GM18951 (cell line): ENCODE results near the gene HOXC6.
"Not testable (repeated sequence)": the region's sequence is repeated elsewhere in the genome, so short reads cannot be mapped to it uniquely, and the experiment has no call there.

Experiments
- POLR2A ChIP-seq: IDR thresholded peaks from 4 replicates; pipeline ENCODE4 v1.6.1; 2011; ENCODE audit warnings: mild to moderate bottlenecking; ENCODE audit not compliant: insufficient read length, insufficient read depth; ENCODE audit errors: extremely low read depth
- in situ Hi-C: fragments of 300-500 bp; cut with MboI; formaldehyde crosslinking; loops from one replicate; pipeline ENCODE4 v1.12.0; 2022; ENCODE audit warnings: low sequenced_read_pairs, mixed read lengths, inconsistent platforms; ENCODE audit not compliant: unreplicated experiment

The HOXC6 gene

DNA sequence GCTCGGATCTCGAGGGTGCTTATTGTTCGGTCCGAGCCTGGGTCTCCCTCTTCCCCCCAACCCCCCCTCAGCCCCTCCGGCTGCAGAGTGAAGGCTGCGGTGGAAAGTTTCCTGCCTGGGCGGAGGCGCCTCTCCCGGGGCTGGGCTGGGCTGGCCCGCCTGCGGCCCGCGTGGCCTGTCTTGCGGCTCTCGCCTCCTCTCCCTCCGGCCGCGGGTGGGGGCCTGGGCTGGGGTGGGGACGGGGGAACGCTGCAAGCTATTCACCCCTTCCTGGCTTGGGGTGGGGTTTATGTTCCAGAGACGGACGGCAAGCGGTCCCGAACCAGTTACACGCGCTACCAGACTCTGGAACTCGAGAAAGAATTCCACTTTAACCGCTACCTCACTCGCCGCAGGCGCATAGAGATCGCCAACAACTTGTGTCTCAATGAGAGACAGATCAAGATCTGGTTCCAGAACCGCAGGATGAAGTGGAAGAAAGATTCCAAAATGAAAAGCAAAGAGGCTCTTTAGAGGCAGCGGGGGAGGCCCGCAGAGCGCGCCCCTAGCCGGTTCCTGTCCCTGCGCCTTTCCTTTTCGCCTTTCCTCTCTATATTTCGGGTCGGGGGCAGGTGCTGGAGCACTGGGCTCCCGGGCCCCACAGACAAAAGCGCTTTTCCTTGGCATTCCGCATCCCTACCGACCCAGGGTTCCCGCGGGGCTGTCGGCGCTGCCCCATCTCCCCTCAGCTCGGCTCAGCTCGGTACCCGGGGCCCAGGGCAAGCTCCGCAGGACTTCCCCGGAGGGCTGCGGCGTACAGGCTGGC is 5.9 kb downstream of the HOXC6 start:
- in situ Hi-C loops: loop anchor here (5.0 kb wide), 1 partner anchor 158 kb away; no protein-coding TSS in a partner anchor
- no peak for TF ChIP-seq POLR2A

GRCh38 chr12:54034785-54035310 is 6.6 kb downstream of the HOXC6 start:
- in situ Hi-C loops: loop anchor here (5.0 kb wide), 1 partner anchor 157 kb away; no protein-coding TSS in a partner anchor
- TF ChIP-seq POLR2A: no peak

GRCh38 chr12:54035568-54036264 is 7.5 kb downstream of the HOXC6 start:
- in situ Hi-C loops: no loop called here
- TF ChIP-seq POLR2A: no peak

- in situ Hi-C loops: no loop called here
- peak; percentile 19 for TF ChIP-seq POLR2A
Measured at GRCh38 chr12:54036620-54037359, 8.6 kb downstream of the HOXC6 start.

DNA sequence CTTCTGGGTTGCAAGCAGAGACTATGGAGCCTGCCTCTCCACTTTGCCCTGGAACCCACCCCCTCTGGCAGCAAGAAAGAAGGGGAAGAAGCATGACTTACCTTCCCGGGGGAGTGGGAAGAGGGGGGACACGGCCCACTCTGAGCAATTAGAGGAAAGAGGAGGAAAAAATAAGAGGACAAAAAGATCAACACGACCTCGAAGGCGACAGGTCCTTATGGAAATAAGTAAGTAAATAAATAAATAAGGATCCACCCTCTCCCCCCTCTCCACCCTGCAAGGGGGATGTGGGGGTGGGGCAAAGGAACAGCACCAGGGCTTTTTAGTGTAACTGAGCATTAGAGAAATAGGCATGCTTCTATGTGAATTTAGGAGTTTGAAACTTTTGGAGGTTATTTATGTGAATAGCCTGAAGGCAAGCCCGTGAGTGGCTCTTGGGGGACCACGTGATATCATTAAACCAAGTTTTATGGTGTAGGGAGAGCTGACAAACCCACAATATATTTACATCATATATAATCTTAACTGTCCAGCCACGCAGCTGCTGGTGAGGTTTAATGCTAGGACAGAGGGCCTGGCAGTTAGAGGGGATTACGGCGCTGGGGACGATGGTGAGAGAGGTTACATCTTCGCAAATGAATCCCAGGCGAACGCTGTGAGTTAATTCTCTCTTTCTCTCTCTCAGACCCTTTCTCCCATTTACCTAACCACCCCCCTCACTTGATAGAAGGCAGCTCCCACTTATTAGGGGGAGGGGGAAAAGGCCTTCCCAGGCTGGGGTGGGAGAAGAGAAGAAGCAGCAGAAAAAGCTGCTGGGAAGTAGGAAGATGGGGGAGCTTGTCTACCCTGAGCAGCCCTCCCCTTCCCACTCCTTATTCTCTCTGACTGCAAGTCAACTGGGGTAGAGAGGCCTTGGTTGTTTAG is 9.4 kb downstream of the HOXC6 start:
- TF ChIP-seq POLR2A: no peak
- in situ Hi-C loops: no loop called here

DNA sequence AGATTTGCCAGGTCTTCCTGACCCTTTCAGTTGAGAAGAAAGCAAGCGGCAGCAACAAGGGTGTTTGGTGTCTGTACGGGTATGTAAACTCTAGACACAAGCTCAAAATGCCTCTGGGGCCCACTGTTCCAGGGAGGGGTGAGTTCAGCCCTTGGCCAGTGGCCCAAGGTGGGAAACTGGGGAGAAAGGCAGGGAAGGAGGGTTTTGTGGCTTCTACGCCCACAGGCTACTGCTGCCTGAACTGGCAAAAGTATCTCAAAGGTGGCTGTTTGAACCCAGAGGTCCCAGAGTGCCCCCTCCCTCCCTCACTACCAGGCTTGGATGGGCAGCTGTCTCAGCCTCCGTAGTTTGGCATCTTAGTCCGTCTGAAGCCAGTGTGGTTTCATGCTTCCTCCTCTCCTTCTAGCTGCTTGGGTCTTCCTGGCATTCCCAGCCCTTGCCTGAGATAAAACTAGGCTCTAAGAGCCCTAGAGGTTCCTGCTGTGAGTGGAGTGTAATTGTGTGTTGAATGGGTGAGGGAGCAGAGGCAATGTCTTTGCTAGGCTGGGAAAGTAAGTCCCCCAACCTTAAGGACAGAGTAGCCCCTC is 10.1 kb downstream of the HOXC6 start:
- in situ Hi-C loops: no loop called here
- no peak for TF ChIP-seq POLR2A

DNA sequence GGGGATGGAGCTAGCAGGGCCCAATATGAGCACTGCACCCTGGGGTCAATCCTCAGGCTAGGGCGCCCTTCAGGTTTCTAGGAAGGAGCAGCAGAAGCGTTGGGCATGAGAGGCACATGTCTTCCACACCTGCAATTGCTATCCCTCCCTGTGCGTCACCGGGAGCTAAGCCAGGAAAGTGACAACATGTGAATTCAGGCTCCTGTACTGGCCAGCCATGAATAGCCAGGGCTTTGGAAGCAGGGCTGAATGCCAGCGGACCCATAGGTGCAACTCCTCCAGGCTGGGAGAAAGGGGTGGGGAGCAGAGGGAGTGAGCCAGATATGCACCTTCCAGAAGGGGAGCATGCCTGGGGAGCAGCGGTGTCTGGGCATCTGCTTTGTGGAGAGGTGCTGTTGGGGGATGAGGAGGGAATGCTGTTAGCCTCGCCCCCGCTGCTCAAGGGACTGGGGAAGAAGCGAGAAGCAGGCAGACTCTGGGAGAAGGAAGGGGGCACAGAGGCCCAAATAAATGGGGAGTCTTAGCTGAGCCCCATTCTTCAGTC is 10.7 kb downstream of the HOXC6 start:
- in situ Hi-C loops: no loop called here
- TF ChIP-seq POLR2A: no peak

DNA sequence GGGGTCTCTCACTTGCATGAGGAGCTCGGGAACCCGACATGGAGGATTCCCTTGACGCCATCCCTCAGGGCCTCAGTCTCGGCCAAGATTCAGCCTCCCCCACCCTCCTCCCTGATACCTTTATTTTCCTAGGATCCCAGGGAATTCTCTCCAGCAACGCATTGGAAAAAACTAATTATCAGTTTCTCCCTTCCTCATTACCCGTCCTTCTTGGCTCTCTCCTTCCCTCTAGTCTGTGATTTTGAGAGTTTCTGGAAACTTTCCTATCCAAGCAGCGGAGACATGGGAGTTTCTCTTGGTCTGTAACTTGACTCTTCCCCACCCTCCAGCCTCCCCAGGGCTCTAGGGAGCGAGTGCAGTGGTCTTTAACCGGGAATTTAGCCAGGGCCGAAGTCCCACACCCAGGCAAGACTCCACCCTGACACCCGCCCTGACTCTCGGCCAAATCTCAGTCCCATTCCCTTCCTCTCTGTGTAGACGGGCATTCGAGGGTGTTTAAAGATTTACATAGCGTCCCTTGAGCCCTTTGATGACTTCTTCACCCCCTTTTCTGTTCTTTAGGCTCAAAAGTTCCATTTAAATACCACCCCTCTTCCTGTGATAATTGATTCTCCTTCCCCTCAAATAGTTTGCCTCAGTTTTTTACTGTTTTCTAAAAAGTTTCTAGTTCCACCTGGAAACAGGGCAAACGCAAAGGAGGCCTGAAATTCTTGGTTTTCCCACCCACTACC is 11.3 kb downstream of the HOXC6 start:
- no peak for TF ChIP-seq POLR2A
- in situ Hi-C loops: no loop called here

GRCh38 chr12:54040148-54040494 is 11.9 kb downstream of the HOXC6 start:
- in situ Hi-C loops: no loop called here
- TF ChIP-seq POLR2A: no peak

DNA sequence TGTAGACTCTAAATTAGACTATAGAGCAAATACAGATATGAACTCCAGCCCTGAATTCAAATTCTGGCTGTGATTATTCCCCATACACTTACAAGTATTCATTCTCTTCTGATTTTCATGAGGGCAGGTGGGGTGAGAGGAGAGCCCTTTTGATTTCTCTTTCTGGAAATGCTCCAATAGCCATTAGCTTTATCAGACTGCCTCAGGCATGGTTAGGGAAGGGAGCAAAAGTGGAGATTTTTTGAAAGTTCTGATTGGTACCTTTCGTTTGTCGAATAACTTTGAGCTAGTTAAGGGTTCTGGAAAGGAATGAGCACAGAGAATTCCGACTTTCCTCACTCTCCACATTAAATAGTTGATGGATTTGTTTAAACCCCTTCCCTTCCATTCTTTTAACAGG is 12.4 kb downstream of the HOXC6 start:
- no peak for TF ChIP-seq POLR2A
- in situ Hi-C loops: no loop called here

DNA sequence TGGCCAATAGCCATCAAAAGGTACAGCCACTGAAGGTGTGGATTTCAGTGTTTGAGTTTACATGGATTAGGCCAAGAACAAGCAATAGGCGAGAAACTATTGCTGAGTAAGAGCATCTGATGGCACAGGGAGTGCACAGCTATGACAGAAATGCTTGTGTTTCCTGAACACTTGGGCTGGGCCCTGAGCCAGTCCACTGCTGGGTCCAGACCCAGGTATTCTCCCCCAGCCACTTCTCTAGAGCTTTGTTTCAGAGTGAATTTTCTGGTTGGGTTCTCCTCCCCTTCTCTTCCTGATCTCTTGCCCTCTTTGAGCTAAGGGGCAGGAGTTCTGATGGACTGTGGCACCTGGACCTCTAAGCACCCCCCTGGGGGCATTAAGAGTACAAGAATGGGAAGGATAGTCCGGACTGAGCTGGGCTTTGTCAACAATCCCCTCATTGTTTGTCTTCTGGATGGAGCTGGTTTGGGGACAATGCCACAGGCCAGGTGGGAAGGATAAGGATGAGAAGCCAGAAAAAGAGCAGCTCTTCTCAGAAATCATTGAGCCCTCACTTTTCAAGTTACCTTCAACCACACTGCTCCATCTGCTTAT is 13.0 kb downstream of the HOXC6 start:
- in situ Hi-C loops: no loop called here
- TF ChIP-seq POLR2A: no peak

DNA sequence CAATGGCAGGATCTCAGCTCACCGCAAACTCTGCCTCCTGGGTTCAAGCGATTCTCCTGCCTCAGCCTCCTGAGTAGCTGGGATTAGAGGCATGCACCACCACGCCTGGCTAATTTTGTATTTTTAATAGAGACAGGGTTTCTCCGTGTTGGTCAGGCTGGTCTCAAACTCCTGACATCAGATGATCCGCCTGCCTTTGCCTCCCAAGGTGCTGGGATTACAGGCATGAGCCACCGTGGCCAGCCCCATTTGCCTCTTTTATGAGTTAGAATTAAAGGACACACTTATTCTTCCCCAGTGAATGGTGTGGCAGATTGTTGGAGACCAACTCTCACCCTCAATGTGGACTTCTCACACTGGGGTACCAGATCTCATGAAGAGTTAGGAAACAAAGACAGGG is 13.8 kb downstream of the HOXC6 start:
- in situ Hi-C loops: not testable (repeated sequence)
